ENCODE results near the gene UBE2J2.

DNA sequence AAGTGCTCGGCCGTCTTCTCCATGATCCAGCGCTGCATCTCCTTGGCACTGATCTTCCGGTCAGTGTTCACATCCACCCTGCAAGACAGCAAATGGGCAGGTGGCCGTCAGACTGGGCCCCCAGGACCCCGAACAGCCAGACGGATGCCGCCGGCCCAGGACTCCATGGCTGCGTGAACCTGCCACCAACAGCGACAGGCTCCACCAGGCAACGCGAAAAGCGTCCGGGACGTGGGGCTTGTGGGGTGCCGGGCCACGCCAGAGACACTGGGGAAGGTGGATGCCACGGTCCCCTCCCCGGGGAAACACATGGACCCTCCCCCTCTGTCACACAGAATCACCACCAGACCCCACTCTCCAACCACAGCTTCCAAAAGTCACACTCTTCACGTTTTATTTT is 49.8 kb downstream of the UBE2J2 start:
- TF ChIP-seq, protein P1, sequence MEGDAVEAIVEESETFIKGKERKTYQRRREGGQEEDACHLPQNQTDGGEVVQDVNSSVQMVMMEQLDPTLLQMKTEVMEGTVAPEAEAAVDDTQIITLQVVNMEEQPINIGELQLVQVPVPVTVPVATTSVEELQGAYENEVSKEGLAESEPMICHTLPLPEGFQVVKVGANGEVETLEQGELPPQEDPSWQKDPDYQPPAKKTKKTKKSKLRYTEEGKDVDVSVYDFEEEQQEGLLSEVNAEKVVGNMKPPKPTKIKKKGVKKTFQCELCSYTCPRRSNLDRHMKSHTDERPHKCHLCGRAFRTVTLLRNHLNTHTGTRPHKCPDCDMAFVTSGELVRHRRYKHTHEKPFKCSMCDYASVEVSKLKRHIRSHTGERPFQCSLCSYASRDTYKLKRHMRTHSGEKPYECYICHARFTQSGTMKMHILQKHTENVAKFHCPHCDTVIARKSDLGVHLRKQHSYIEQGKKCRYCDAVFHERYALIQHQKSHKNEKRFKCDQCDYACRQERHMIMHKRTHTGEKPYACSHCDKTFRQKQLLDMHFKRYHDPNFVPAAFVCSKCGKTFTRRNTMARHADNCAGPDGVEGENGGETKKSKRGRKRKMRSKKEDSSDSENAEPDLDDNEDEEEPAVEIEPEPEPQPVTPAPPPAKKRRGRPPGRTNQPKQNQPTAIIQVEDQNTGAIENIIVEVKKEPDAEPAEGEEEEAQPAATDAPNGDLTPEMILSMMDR (IDR thresholded peaks at IDR 0.05 in 4 of 5, conservative IDR thresholded peaks at IDR 0.05 in 1 of 5) = no peak
- TF ChIP-seq POLR2A (IDR thresholded peaks at IDR 0.05) = no peak

Data from gastrocnemius medialis (tissue), 4 donors.